Fibroblast of the aortic adventitia (primary cell): Measurements from ENCODE around the gene CNIH3. TPM values are rescaled to one million over a fixed set of nuclear protein-coding genes. Genes with fewer than 3 reads are reported as not detected.

ENCODE experiments used
- DNase-seq: peaks from one replicate; pipeline ENCODE4 v3.0.0-alpha.2; 2010; ENCODE audit warnings: low read depth
- H3K4me3 ChIP-seq: 2 replicates; pipeline ENCODE4 v1.5.1; 2011; ENCODE audit warnings: low read depth, mild to moderate bottlenecking, control low read depth, low read length, moderate library complexity
- CTCF ChIP-seq: IDR thresholded peaks from 2 replicates; pipeline ENCODE4 v1.5.1; 2011; ENCODE audit warnings: mild to moderate bottlenecking, low read length, control low read depth, inconsistent platforms; ENCODE audit not compliant: insufficient read depth
- total RNA-seq: library from RNA; depleted of rRNA; stranded (reverse); fragments of >200 nt; gene quantifications from 2 replicates; pipeline ENCODE4 v1.2.3, GENCODE V29; 2012; ENCODE audit warnings: low replicate concordance

The CNIH3 gene
- total RNA-seq, 1 donor: 31.5 TPM

- no peak overlapping the region for H3K4me3 ChIP-seq
- TF ChIP-seq CTCF: no peak
- DNase-seq: no peak
These were observed 137.4 kb downstream of the CNIH3 start for GRCh38 chr1:224753491-224753890.

- no peak for TF ChIP-seq CTCF
- no peak overlapping the region for H3K4me3 ChIP-seq
- DNase-seq: no peak
These were observed 139.5 kb downstream of the CNIH3 start for GRCh38 chr1:224755586-224755985.

GRCh38 chr1:224757508-224757907, 141.4 kb downstream of the CNIH3 start:
- TF ChIP-seq CTCF: no peak
- no peak for DNase-seq
- H3K4me3 ChIP-seq: no peak overlapping the region

GRCh38 chr1:224759135-224759534, 143.0 kb downstream of the CNIH3 start:
- TF ChIP-seq CTCF: no peak
- DNase-seq: no peak
- no peak overlapping the region for H3K4me3 ChIP-seq

GRCh38 chr1:224759681-224760091, 143.6 kb downstream of the CNIH3 start:
- TF ChIP-seq CTCF: no peak
- H3K4me3 ChIP-seq: no peak overlapping the region
- DNase-seq: peak; percentile 49

- TF ChIP-seq CTCF: no peak
- H3K4me3 ChIP-seq: no peak overlapping the region
- no peak for DNase-seq
These were observed 144.0 kb downstream of the CNIH3 start for GRCh38 chr1:224760163-224760562.

GRCh38 chr1:224761245-224761644, 145.1 kb downstream of the CNIH3 start:
- no peak for DNase-seq
- no peak for TF ChIP-seq CTCF

More at GRCh38 chr1:224761245-224761644, 145.1 kb downstream of the CNIH3 start:
- no peak overlapping the region for H3K4me3 ChIP-seq
